IPS-20b (cell line): ENCODE data around the gene PHF21A.
A peak's percentile ranks its signal among the peaks of the same experiment; 100 is the strongest.

Experiments used
- H3K27ac ChIP-seq: one replicate; pipeline ENCODE4 v1.5.1; 2013; ENCODE audit warnings: low read length
- H3K27me3 ChIP-seq: 2 replicates; pipeline ENCODE4 v1.6.1; 2013; ENCODE audit warnings: mild to moderate bottlenecking, low read length, inconsistent platforms; ENCODE audit not compliant: insufficient read depth
- H3K36me3 ChIP-seq: 2 replicates; pipeline ENCODE4 v1.6.1; 2013; ENCODE audit warnings: low read depth, mild to moderate bottlenecking, inconsistent platforms, low read length, moderate library complexity; ENCODE audit not compliant: insufficient read depth
- H3K4me1 ChIP-seq: 2 replicates; pipeline ENCODE4 v1.6.1; 2013; ENCODE audit warnings: mild to moderate bottlenecking, control low read depth, inconsistent platforms, low read length, moderate library complexity; ENCODE audit not compliant: insufficient read depth
- H3K4me3 ChIP-seq: 2 replicates; pipeline ENCODE4 v1.5.1; 2013; ENCODE audit warnings: mild to moderate bottlenecking, low read length, inconsistent platforms
- H3K9ac ChIP-seq: 2 replicates; pipeline ENCODE4 v1.6.1; 2013; ENCODE audit warnings: low read depth, mild to moderate bottlenecking, inconsistent platforms, low read length, moderate library complexity
- H3K9me3 ChIP-seq: 2 replicates; pipeline ENCODE4 v1.6.1; 2013; ENCODE audit warnings: mild to moderate bottlenecking, low read depth, low read length, inconsistent platforms; ENCODE audit not compliant: insufficient read depth

The PHF21A gene

GRCh38 chr11:46072172-46072964 lies 48.9 kb downstream of the PHF21A start:
- no peak overlapping the region for H3K27ac ChIP-seq
- H3K36me3 ChIP-seq, result peaks cover 12% of the 10 kb centered on the region; the same call in 1 of the 2 replicates
- no peaks in the 10 kb centered on the region for H3K27me3 ChIP-seq

GRCh38 chr11:46071091-46071490 lies 50.2 kb downstream of the PHF21A start:
- no peak overlapping the region for H3K9ac ChIP-seq
- H3K27me3 ChIP-seq, result no peaks in the 10 kb centered on the region
- H3K9me3 ChIP-seq, result no peaks in the 10 kb centered on the region
- H3K4me3 ChIP-seq, result no peak overlapping the region
- peaks cover 6% of the 10 kb centered on the region; the same call in 1 of the 2 replicates for H3K4me1 ChIP-seq
- H3K36me3 ChIP-seq, result peaks cover 12% of the 10 kb centered on the region; the same call in 1 of the 2 replicates
- no peak overlapping the region for H3K27ac ChIP-seq

More at GRCh38 chr11:46072172-46072964, 48.9 kb downstream of the PHF21A start:
- Histone ChIP-seq H3K4me1 (peaks cover 6% of the 10 kb centered on the region; the same call in 1 of the 2 replicates), H3K9ac (no peak overlapping the region), H3K4me3 (no peak overlapping the region), H3K9me3 (no peaks in the 10 kb centered on the region)

- Histone ChIP-seq H3K4me1 (peaks cover 12% of the 10 kb centered on the region), H3K9ac (no peak overlapping the region), H3K4me3 (no peak overlapping the region), H3K27me3 (no peaks in the 10 kb centered on the region), H3K27ac (no peak overlapping the region), H3K36me3 (peaks cover 12% of the 10 kb centered on the region; the same call in 1 of the 2 replicates), H3K9me3 (no peaks in the 10 kb centered on the region)
These were observed 51.7 kb downstream of the PHF21A start for GRCh38 chr11:46069595-46069994.

GRCh38 chr11:46066335-46066734 lies 54.9 kb downstream of the PHF21A start:
- peaks cover 19% of the 10 kb centered on the region for H3K4me1 ChIP-seq
- H3K9me3 ChIP-seq, result no peaks in the 10 kb centered on the region
- no peaks in the 10 kb centered on the region for H3K27me3 ChIP-seq
- H3K27ac ChIP-seq, result no peak overlapping the region
- H3K4me3 ChIP-seq, result no peak overlapping the region
- peaks cover 7% of the 10 kb centered on the region; the same call in 1 of the 2 replicates for H3K36me3 ChIP-seq
- H3K9ac ChIP-seq, result no peak overlapping the region

GRCh38 chr11:46065681-46066080 lies 55.6 kb downstream of the PHF21A start:
- Histone ChIP-seq H3K9ac (no peak overlapping the region), H3K27me3 (no peaks in the 10 kb centered on the region)

GRCh38 chr11:46064221-46064620 lies 57.0 kb downstream of the PHF21A start:
- Histone ChIP-seq H3K27ac (no peak overlapping the region), H3K36me3 (peaks cover under 1% of the 10 kb centered on the region; the same call in 1 of the 2 replicates), H3K9me3 (no peaks in the 10 kb centered on the region), H3K4me1 (peaks cover 19% of the 10 kb centered on the region), H3K4me3 (no peak overlapping the region), H3K27me3 (no peaks in the 10 kb centered on the region), H3K9ac (no peak overlapping the region)

More at GRCh38 chr11:46065681-46066080, 55.6 kb downstream of the PHF21A start:
- H3K27ac ChIP-seq, result no peak overlapping the region
- peaks cover 7% of the 10 kb centered on the region; the same call in 1 of the 2 replicates for H3K36me3 ChIP-seq
- peaks cover 19% of the 10 kb centered on the region for H3K4me1 ChIP-seq
- no peaks in the 10 kb centered on the region for H3K9me3 ChIP-seq
- H3K4me3 ChIP-seq, result no peak overlapping the region

- no peak overlapping the region for H3K9ac ChIP-seq
- peaks cover 21% of the 10 kb centered on the region for H3K4me1 ChIP-seq
- no peak overlapping the region for H3K27ac ChIP-seq
- H3K9me3 ChIP-seq, result no peaks in the 10 kb centered on the region
- no peak overlapping the region for H3K4me3 ChIP-seq
- H3K36me3 ChIP-seq, result no peaks in the 10 kb centered on the region
- no peaks in the 10 kb centered on the region for H3K27me3 ChIP-seq
These were observed 58.1 kb downstream of the PHF21A start for GRCh38 chr11:46063138-46063537.

- Histone ChIP-seq H3K27ac (no peak overlapping the region), H3K27me3 (no peaks in the 10 kb centered on the region), H3K36me3 (no peaks in the 10 kb centered on the region), H3K9ac (no peak overlapping the region), H3K4me1 (peaks cover 32% of the 10 kb centered on the region), H3K9me3 (no peaks in the 10 kb centered on the region), H3K4me3 (no peak overlapping the region)
These were observed 61.2 kb downstream of the PHF21A start for GRCh38 chr11:46060013-46060412.

- Histone ChIP-seq H3K9me3 (no peaks in the 10 kb centered on the region), H3K4me1 (peaks cover 38% of the 10 kb centered on the region)
These were observed 63.8 kb downstream of the PHF21A start for GRCh38 chr11:46057489-46057888.

GRCh38 chr11:46055371-46055770 lies 65.9 kb downstream of the PHF21A start:
- Histone ChIP-seq H3K36me3 (no peaks in the 10 kb centered on the region), H3K9ac (no peak overlapping the region), H3K9me3 (no peaks in the 10 kb centered on the region), H3K4me1 (peaks cover 58% of the 10 kb centered on the region), H3K27me3 (no peaks in the 10 kb centered on the region), H3K4me3 (peak overlapping the region; percentile 32), H3K27ac (no peak overlapping the region)

More at GRCh38 chr11:46057489-46057888, 63.8 kb downstream of the PHF21A start:
- no peaks in the 10 kb centered on the region for H3K27me3 ChIP-seq
- no peaks in the 10 kb centered on the region for H3K36me3 ChIP-seq
- H3K27ac ChIP-seq, result no peak overlapping the region
- H3K4me3 ChIP-seq, result no peak overlapping the region
- no peak overlapping the region for H3K9ac ChIP-seq

GRCh38 chr11:46051102-46051501 lies 70.2 kb downstream of the PHF21A start:
- Histone ChIP-seq H3K36me3 (no peaks in the 10 kb centered on the region), H3K9ac (no peak overlapping the region; the same call in 1 of the 2 replicates), H3K27ac (no peak overlapping the region), H3K27me3 (no peaks in the 10 kb centered on the region), H3K4me3 (no peak overlapping the region), H3K4me1 (peaks cover 61% of the 10 kb centered on the region), H3K9me3 (no peaks in the 10 kb centered on the region)

- no peaks in the 10 kb centered on the region for H3K36me3 ChIP-seq
- H3K9me3 ChIP-seq, result no peaks in the 10 kb centered on the region
- H3K9ac ChIP-seq, result peak overlapping the region; percentile 64; the same call in 1 of the 2 replicates
- no peak overlapping the region for H3K27ac ChIP-seq
- peaks cover 62% of the 10 kb centered on the region for H3K4me1 ChIP-seq
- no peaks in the 10 kb centered on the region for H3K27me3 ChIP-seq
- no peak overlapping the region for H3K4me3 ChIP-seq
These were observed 70.6 kb downstream of the PHF21A start for GRCh38 chr11:46050662-46051061.
